ENCODE data around the gene TNP1. TPM values are rescaled to one million over a fixed set of nuclear protein-coding genes. Genes with fewer than 3 reads are reported as not detected.

TNP1 gene
- total RNA-seq, 8 experiments from 2014 or later = not detected

- no peak overlapping the region for H3K27ac ChIP-seq
- H3K4me1 ChIP-seq (replicated peaks in 1 of 2) = peaks cover 0 to 7% of the 10 kb centered on the region in 2 donors
- no peak overlapping the region for H3K4me3 ChIP-seq
- in situ Hi-C loops (cut with MboI; ENCODE audit: low pct_unique_long_range_greater_than_20kb in 2 of 9, low sequenced_read_pairs in 9 of 9, unreplicated experiment in 9 of 9) = no loop called here
- 25 to 87% (median 76%) methylated on average over 1 to 3 of the region's 3 CpGs; no CpG with 5 or more reads in 3 of the 10 experiments for WGBS, 10 experiments
- ATAC-seq (replicated peaks in 6 of 8) = no peak
Measured at GRCh38 chr2:216870508-216871332, 10.9 kb upstream of the TNP1 start.

DNA sequence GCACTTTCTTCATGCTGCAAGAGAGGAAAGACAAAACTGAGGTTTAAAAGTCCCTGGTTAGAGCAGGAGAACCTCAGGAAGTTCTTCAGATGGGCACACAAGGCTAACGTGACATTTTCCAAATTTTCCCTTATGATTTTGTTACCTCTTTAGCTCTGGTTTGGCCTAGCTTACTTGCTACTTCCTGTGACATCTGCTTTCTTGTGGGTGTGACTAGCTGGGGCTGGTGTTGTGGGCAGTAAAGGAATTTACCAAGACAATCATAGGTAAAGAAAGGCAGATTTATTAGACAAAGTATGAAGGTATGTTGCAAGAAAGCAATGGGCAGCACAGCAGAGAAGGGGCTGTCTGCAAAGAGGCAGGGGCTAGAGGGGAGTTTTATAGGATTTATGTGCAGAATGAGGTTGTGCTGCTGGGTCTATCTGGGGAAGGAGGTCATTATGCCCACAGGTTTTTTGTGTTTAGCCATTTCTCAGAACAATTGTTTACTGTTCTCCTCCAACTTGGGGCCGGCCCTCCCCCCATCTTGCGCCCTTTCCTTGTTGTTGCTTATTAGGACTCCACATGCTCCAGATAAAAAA, 6.7 kb upstream of the TNP1 start:
- Histone ChIP-seq H3K4me1 (replicated peaks in 1 of 2) (no peaks in the 10 kb centered on the region), H3K4me3 (no peak overlapping the region), H3K27ac (no peak overlapping the region)
- 0 to 100% (median 90%) methylated on average over 1 to 3 of the region's 3 CpGs; no CpG with 5 or more reads in 3 of the 10 experiments for WGBS, 10 experiments
- in situ Hi-C loops (cut with MboI; ENCODE audit: low pct_unique_long_range_greater_than_20kb in 2 of 9, low sequenced_read_pairs in 9 of 9, unreplicated experiment in 9 of 9) = no loop called here
- ATAC-seq (replicated peaks in 6 of 8) = no peak

DNA sequence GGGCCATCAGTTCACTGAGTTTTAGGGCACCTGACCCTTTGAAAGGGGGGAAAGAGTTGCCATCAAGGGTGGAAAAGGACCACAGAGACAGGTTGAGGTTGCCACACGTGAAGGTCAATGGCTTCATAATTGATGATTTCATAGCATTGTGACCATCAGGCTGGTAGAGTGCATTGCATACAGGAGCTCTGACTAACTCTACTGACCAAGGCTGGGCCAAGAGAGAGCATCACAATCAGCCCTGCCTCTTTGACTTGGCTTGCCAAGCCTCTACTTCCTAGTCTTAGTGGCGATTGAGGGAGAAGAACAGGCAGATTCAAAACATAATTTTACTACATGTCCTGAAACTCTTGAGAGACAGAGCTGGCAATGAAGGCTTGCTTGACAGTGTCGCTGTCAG, 5.8 kb upstream of the TNP1 start:
- no peak overlapping the region for H3K27ac ChIP-seq
- in situ Hi-C loops (cut with MboI; ENCODE audit: low pct_unique_long_range_greater_than_20kb in 2 of 9, low sequenced_read_pairs in 9 of 9, unreplicated experiment in 9 of 9) = no loop called here
- no peak for ATAC-seq (replicated peaks in 6 of 8)
- H3K4me3 ChIP-seq = no peak overlapping the region
- 40 to 96% (median 83%) methylated on average over 1 to 3 of the region's 3 CpGs; no CpG with 5 or more reads in 1 of the 10 experiments for WGBS, 10 experiments
- peaks cover 5 to 8% of the 10 kb centered on the region in 2 donors for H3K4me1 ChIP-seq (replicated peaks in 1 of 2)

GRCh38 chr2:216863946-216864345, 4.1 kb upstream of the TNP1 start:
- in situ Hi-C loops (cut with MboI; ENCODE audit: low pct_unique_long_range_greater_than_20kb in 2 of 9, low sequenced_read_pairs in 9 of 9, unreplicated experiment in 9 of 9) = no loop called here
- ATAC-seq (replicated peaks in 6 of 8) = no peak
- no peak overlapping the region for H3K27ac ChIP-seq
- 74 to 100% (median 80%) methylated on average over 1 to 3 of the region's 4 CpGs; no CpG with 5 or more reads in 7 of the 10 experiments for WGBS, 10 experiments
- peaks cover 8 to 11% of the 10 kb centered on the region in 2 donors for H3K4me1 ChIP-seq (replicated peaks in 1 of 2)
- no peak overlapping the region for H3K4me3 ChIP-seq

DNA sequence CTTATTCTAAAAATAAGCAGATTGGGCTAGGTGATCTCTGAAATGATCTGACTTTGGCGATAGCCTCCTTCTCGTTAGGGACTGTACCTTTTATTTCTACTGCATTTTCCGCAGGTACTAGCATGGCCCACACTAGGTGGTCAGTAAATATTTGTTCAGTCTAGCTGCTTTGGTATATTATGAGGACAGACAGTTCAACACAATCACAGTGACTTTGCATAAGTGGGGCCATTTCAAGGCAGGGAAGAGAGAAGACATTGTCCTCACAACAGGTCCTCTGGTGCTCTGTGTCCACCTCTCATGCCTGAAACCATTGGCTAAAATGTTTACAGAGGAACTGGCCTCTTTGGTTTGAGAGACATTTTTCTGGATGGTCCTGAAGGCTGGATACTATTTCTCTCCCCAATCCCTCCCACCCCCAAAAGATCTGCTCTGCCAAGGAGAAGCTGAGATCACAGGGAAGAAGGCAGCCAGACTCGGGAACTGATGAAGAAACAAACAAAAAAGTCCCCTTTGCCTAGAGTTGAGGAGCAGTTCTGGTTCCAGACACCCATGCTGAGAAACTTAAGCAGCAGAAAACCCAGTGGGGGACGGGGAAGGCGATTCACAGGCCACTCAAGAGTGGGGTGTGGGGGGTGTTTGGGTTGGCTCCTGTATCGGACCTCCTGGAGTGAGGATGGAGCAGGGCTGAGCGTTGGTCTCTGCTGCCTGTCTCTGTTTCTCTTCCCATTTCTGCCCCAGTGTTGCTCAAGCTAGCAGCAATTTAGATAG, 2.9 kb upstream of the TNP1 start:
- no peak for ATAC-seq (replicated peaks in 6 of 8)
- no peak overlapping the region for H3K4me3 ChIP-seq
- H3K27ac ChIP-seq = no peak overlapping the region
- H3K4me1 ChIP-seq (replicated peaks in 1 of 2) = peaks cover 8 to 11% of the 10 kb centered on the region in 2 donors
- 65 to 100% (median 88%) methylated on average over 1 to 5 of the region's 8 CpGs; no CpG with 5 or more reads in 2 of the 10 experiments for WGBS, 10 experiments
- in situ Hi-C loops (cut with MboI; ENCODE audit: low pct_unique_long_range_greater_than_20kb in 2 of 9, low sequenced_read_pairs in 9 of 9, unreplicated experiment in 9 of 9) = no loop called here

DNA sequence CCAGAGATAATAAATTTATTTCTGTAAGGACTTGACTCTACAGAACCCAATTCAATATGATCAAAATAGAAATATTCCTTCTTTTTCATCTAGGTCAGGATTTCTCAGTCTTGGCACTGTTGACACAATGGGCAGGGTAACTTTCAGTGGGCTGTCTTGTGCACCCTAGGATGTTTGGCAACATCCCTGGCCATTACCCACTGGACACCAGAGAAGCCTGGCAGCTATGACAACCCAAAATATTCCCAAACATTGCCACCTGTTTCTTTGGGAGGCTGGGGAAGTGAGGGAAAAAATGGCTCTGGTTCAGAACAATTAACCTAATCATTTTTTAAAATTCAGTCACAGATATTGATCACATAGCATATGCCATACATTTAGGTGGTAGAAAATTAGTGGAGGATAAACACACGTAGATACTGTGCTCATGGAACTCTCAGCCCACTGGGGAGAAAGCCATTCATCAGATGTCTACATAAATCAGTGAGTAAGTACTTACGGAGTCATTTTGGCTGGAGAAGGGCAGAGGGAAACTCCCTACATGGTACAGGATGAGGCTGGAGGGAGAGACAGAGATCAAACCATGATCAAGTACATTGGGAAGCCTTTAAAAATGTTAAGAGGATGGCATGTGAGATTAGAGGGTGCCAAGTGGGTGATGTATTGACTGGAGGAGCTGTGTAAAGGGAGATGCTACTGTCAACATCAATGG, 718 bp upstream of the TNP1 start:
- in situ Hi-C loops (cut with MboI; ENCODE audit: low pct_unique_long_range_greater_than_20kb in 2 of 9, low sequenced_read_pairs in 9 of 9, unreplicated experiment in 9 of 9) = no loop called here
- Histone ChIP-seq H3K27ac (no peak overlapping the region), H3K4me3 (no peak overlapping the region), H3K4me1 (replicated peaks in 1 of 2) (peaks cover 11 to 15% of the 10 kb centered on the region in 2 donors)
- ATAC-seq (replicated peaks in 6 of 8) = peak in 6 of 8 experiments; percentile 18 to 83 (median 70)
- 0 to 67% (median 53%) methylated on average over 1 to 2 of the region's 2 CpGs; no CpG with 5 or more reads in 3 of the 10 experiments for WGBS, 10 experiments

DNA sequence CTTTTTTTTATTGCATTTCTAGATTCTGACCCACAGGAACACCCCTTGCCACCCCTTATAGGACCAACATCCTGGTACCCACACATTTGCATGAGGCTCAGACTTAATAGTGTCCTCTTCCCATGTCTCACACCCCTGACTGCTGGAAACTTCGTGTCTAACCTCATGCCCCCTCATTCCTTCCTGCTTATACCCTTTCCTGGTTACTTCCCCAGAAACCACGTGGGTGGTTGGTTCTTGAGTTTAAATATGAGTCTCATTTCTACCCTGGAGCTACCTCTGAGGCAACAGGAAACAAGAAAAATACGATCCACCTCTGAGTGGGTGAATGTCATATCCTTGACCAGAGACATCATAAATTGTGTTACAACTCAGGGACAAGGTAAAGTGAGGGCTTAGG, 1.6 kb downstream of the TNP1 start:
- in situ Hi-C loops (cut with MboI; ENCODE audit: low pct_unique_long_range_greater_than_20kb in 2 of 9, low sequenced_read_pairs in 9 of 9, unreplicated experiment in 9 of 9) = no loop called here
- H3K4me3 ChIP-seq = no peak overlapping the region
- no peak for ATAC-seq (replicated peaks in 6 of 8)
- H3K4me1 ChIP-seq (replicated peaks in 1 of 2) = peaks cover 13 to 21% of the 10 kb centered on the region in 2 donors
- 0 to 82% (median 58%) methylated on average over 1 to 2 of the region's 3 CpGs; no CpG with 5 or more reads in 3 of the 10 experiments for WGBS, 10 experiments
- H3K27ac ChIP-seq = no peak overlapping the region

DNA sequence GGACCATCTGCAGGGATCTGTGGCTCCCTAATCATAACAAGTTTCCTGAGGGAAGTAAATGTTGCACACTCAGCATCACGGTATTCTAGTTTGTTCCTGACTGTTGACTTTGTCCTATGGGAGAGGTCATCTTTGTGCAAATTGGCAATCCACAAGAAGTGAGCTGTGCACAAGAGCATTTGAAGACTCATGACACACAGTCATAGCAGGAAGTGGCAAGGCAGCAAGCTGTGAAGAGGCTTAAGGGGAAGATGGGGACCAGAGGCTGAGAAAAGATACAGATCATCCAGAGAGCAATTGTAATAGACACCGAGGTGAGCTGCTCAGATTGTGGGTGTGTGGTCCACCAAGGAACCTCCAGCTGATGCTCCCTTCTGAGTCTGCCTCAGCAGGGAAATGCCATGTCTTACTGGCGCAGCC, 2.7 kb downstream of the TNP1 start:
- in situ Hi-C loops (cut with MboI; ENCODE audit: low pct_unique_long_range_greater_than_20kb in 2 of 9, low sequenced_read_pairs in 9 of 9, unreplicated experiment in 9 of 9) = no loop called here
- Histone ChIP-seq H3K27ac (no peak overlapping the region), H3K4me3 (no peak overlapping the region), H3K4me1 (replicated peaks in 1 of 2) (peaks cover 18 to 26% of the 10 kb centered on the region in 2 donors)
- ATAC-seq (replicated peaks in 6 of 8) = peak in 4 of 8 experiments; percentile 13 to 54 (median 34)
- WGBS, 10 experiments = 0 to 100% (median 65%) methylated on average over 1 to 3 of the region's 3 CpGs

DNA sequence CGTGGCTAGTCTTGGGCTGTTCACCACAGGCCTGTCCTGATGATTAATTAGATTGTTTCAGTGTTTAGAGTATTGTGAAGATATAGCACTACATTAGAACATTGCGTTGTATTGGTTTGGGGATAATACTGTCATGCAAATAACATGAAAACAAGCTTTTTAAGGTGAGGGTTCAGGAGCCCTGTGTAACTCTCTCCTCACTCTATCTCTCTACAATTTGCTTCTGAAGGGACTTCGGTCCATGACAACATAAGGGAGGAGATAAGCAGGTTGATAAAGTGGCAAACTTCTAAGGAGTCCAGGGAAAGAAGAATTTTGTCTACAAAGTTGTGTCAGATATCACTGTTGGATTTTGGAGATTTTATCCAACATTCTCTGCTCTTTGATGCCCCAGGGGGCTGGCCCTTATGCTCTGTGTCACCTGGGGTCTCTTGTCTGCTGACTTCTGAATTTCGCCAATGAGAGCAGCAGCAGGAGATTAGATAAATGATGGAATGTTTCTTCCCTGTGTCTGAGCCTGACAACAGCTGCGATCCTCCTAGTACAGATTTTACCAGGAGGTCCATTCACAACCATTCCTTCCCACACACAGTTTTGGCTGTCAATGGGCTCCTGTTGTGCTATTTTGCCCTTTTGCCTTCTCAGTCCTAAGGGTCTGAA, 3.3 kb downstream of the TNP1 start:
- in situ Hi-C loops (cut with MboI; ENCODE audit: low pct_unique_long_range_greater_than_20kb in 2 of 9, low sequenced_read_pairs in 9 of 9, unreplicated experiment in 9 of 9) = no loop called here
- 36 to 95% (median 83%) methylated on average over 1 to 5 of the region's 5 CpGs; no CpG with 5 or more reads in 1 of the 10 experiments for WGBS, 10 experiments
- peaks cover 20 to 26% of the 10 kb centered on the region in 2 donors for H3K4me1 ChIP-seq (replicated peaks in 1 of 2)
- H3K4me3 ChIP-seq = no peak overlapping the region
- ATAC-seq (replicated peaks in 6 of 8) = no peak
- H3K27ac ChIP-seq = no peak overlapping the region

GRCh38 chr2:216855605-216856004, 4.3 kb downstream of the TNP1 start:
- 40 to 100% (median 88%) methylated on average over 1 to 3 of the region's 3 CpGs; no CpG with 5 or more reads in 6 of the 10 experiments for WGBS, 10 experiments
- H3K4me1 ChIP-seq (replicated peaks in 1 of 2) = peaks cover 14 to 25% of the 10 kb centered on the region in 2 donors
- no peak overlapping the region for H3K4me3 ChIP-seq
- in situ Hi-C loops (cut with MboI; ENCODE audit: low pct_unique_long_range_greater_than_20kb in 2 of 9, low sequenced_read_pairs in 9 of 9, unreplicated experiment in 9 of 9) = no loop called here
- no peak overlapping the region for H3K27ac ChIP-seq
- ATAC-seq (replicated peaks in 6 of 8) = peak in 2 of 8 experiments; percentile 79 to 88

DNA sequence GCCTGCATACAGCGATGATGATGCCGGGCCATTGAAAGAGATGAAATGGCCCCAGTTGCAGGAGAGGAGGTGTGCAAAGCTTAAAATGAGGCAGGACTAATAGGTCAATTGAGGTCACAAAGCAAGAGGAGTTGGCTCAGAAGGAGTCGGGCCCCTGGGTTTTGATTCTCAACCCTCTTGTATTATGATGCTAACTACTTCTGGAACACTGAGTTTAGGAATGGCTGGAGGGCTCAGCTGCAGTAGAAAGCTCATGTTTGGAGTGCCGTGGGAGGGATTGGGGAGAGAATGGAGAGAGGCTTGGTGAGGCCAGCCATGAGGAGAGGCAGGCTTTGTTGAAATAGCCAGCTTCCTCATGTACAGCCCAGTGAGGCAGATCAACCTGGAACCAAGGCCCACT, 4.8 kb downstream of the TNP1 start:
- H3K27ac ChIP-seq = no peak overlapping the region
- no peak overlapping the region for H3K4me3 ChIP-seq
- 0 to 100% (median 80%) methylated on average over 1 to 3 of the region's 4 CpGs; no CpG with 5 or more reads in 3 of the 10 experiments for WGBS, 10 experiments
- ATAC-seq (replicated peaks in 6 of 8) = no peak
- peaks cover 11 to 27% of the 10 kb centered on the region in 2 donors for H3K4me1 ChIP-seq (replicated peaks in 1 of 2)
- in situ Hi-C loops (cut with MboI; ENCODE audit: low pct_unique_long_range_greater_than_20kb in 2 of 9, low sequenced_read_pairs in 9 of 9, unreplicated experiment in 9 of 9) = no loop called here

- ATAC-seq (replicated peaks in 6 of 8) = no peak
- peaks cover 11 to 22% of the 10 kb centered on the region in 2 donors for H3K4me1 ChIP-seq (replicated peaks in 1 of 2)
- in situ Hi-C loops (cut with MboI; ENCODE audit: low pct_unique_long_range_greater_than_20kb in 2 of 9, low sequenced_read_pairs in 9 of 9, unreplicated experiment in 9 of 9) = no loop called here
- H3K27ac ChIP-seq = no peak overlapping the region
- WGBS, 10 experiments = 0 to 100% (median 75%) methylated on average over 1 of the region's 1 CpG; no CpG with 5 or more reads in 3 of the 10 experiments
- no peak overlapping the region for H3K4me3 ChIP-seq
Measured at GRCh38 chr2:216851486-216852090, 8.3 kb downstream of the TNP1 start.
